ENCODE measurements around the gene RFX6. TPM values are rescaled to one million over a fixed set of nuclear protein-coding genes. Genes with fewer than 3 reads are reported as not detected.

Gene RFX6
- total RNA-seq, 2 experiments from 2014 or later: not detected

- CTCF ChIA-PET: interaction anchor here (1.2 kb wide), 1 partner anchor 25 kb away, joined by 3 read pairs; no protein-coding TSS in a partner anchor
- no peaks in the 10 kb centered on the region for H3K36me3 Mint-ChIP-seq (ENCODE audit: low read depth)
Observed at GRCh38 chr6:116922853-116923548, 46.0 kb downstream of the RFX6 start.

GRCh38 chr6:116924245-116924644 is 47.2 kb downstream of the RFX6 start:
- Mint-ChIP-seq H3K4me3 (no peak overlapping the region), H3K27ac (no peak overlapping the region), H3K9me3 (ENCODE audit: low read depth) (no peaks in the 10 kb centered on the region), H3K27me3 (no peaks in the 10 kb centered on the region), H3K4me1 (no peaks in the 10 kb centered on the region), H3K36me3 (ENCODE audit: low read depth) (no peaks in the 10 kb centered on the region)
- DNase-seq: no peak
- no peak for ATAC-seq
- POLR2A ChIA-PET: no interaction called here
- CTCF ChIA-PET: interaction anchor here (1.2 kb wide), 1 partner anchor 24 kb away, joined by 3 read pairs; no protein-coding TSS in a partner anchor
- intact Hi-C loops (cut with DNase I, micrococcal nuclease): no loop called here

More at GRCh38 chr6:116922853-116923548, 46.0 kb downstream of the RFX6 start:
- intact Hi-C loops (cut with DNase I, micrococcal nuclease): no loop called here
- H3K4me1 Mint-ChIP-seq: no peaks in the 10 kb centered on the region
- H3K27ac Mint-ChIP-seq: no peak overlapping the region
- H3K9me3 Mint-ChIP-seq (ENCODE audit: low read depth): no peaks in the 10 kb centered on the region
- POLR2A ChIA-PET: no interaction called here
- H3K4me3 Mint-ChIP-seq: no peak overlapping the region
- DNase-seq: no peak
- no peak for ATAC-seq
- no peaks in the 10 kb centered on the region for H3K27me3 Mint-ChIP-seq

- H3K27ac Mint-ChIP-seq: no peak overlapping the region
- DNase-seq (no peak), ATAC-seq (no peak)
- no peaks in the 10 kb centered on the region for H3K27me3 Mint-ChIP-seq
- CTCF ChIA-PET: no interaction called here
- no peaks in the 10 kb centered on the region for H3K9me3 Mint-ChIP-seq (ENCODE audit: low read depth)
- no peaks in the 10 kb centered on the region for H3K36me3 Mint-ChIP-seq (ENCODE audit: low read depth)
- no peaks in the 10 kb centered on the region for H3K4me1 Mint-ChIP-seq
- intact Hi-C loops (cut with DNase I, micrococcal nuclease): no loop called here
- no peak overlapping the region for H3K4me3 Mint-ChIP-seq
- POLR2A ChIA-PET: no interaction called here
Observed at GRCh38 chr6:116925088-116925794, 48.2 kb downstream of the RFX6 start.

GRCh38 chr6:116928677-116929076 is 51.6 kb downstream of the RFX6 start:
- ChIA-PET POLR2A (no interaction called here), CTCF (no interaction called here)
- H3K27me3 Mint-ChIP-seq: no peaks in the 10 kb centered on the region
- no peak for DNase-seq
- intact Hi-C loops (cut with DNase I, micrococcal nuclease): no loop called here
- ATAC-seq: no peak
- H3K27ac Mint-ChIP-seq: no peak overlapping the region
- H3K4me1 Mint-ChIP-seq: no peaks in the 10 kb centered on the region
- no peaks in the 10 kb centered on the region for H3K9me3 Mint-ChIP-seq (ENCODE audit: low read depth)
- no peaks in the 10 kb centered on the region for H3K36me3 Mint-ChIP-seq (ENCODE audit: low read depth)
- H3K4me3 Mint-ChIP-seq: no peak overlapping the region

- Mint-ChIP-seq H3K9me3 (ENCODE audit: low read depth) (no peaks in the 10 kb centered on the region), H3K27me3 (no peaks in the 10 kb centered on the region), H3K4me1 (no peaks in the 10 kb centered on the region), H3K27ac (no peak overlapping the region), H3K4me3 (no peak overlapping the region), H3K36me3 (ENCODE audit: low read depth) (no peaks in the 10 kb centered on the region)
- ATAC-seq (no peak), DNase-seq (no peak)
- intact Hi-C loops (cut with DNase I, micrococcal nuclease): no loop called here
- ChIA-PET CTCF (no interaction called here), POLR2A (no interaction called here)
Observed at GRCh38 chr6:116929825-116930224, 52.8 kb downstream of the RFX6 start.

GRCh38 chr6:116931456-116931855 is 54.4 kb downstream of the RFX6 start:
- ChIA-PET CTCF (interaction anchor here (1.2 kb wide), 1 partner anchor 11 kb away, joined by 3 read pairs; no protein-coding TSS in a partner anchor), POLR2A (no interaction called here)
- no peak overlapping the region for H3K4me3 Mint-ChIP-seq
- H3K9me3 Mint-ChIP-seq (ENCODE audit: low read depth): no peaks in the 10 kb centered on the region
- H3K27me3 Mint-ChIP-seq: no peaks in the 10 kb centered on the region
- intact Hi-C loops (cut with DNase I, micrococcal nuclease): no loop called here
- H3K36me3 Mint-ChIP-seq (ENCODE audit: low read depth): no peaks in the 10 kb centered on the region
- no peak for ATAC-seq
- H3K4me1 Mint-ChIP-seq: no peaks in the 10 kb centered on the region
- no peak overlapping the region for H3K27ac Mint-ChIP-seq
- no peak for DNase-seq

GRCh38 chr6:116932496-116932895 is 55.5 kb downstream of the RFX6 start:
- ATAC-seq (no peak), DNase-seq (no peak)
- H3K36me3 Mint-ChIP-seq (ENCODE audit: low read depth): no peaks in the 10 kb centered on the region
- intact Hi-C loops (cut with DNase I, micrococcal nuclease): no loop called here
- no peak overlapping the region for H3K4me3 Mint-ChIP-seq
- H3K27ac Mint-ChIP-seq: no peak overlapping the region
- H3K27me3 Mint-ChIP-seq: no peaks in the 10 kb centered on the region
- no peaks in the 10 kb centered on the region for H3K4me1 Mint-ChIP-seq
- ChIA-PET CTCF (interaction anchor here (1.2 kb wide), 1 partner anchor 10 kb away, joined by 3 read pairs; no protein-coding TSS in a partner anchor), POLR2A (no interaction called here)
- no peaks in the 10 kb centered on the region for H3K9me3 Mint-ChIP-seq (ENCODE audit: low read depth)

- Mint-ChIP-seq H3K4me1 (no peaks in the 10 kb centered on the region), H3K4me3 (no peak overlapping the region), H3K36me3 (ENCODE audit: low read depth) (no peaks in the 10 kb centered on the region), H3K27ac (no peak overlapping the region), H3K9me3 (ENCODE audit: low read depth) (no peaks in the 10 kb centered on the region), H3K27me3 (no peaks in the 10 kb centered on the region)
- intact Hi-C loops (cut with DNase I, micrococcal nuclease): no loop called here
- ATAC-seq (no peak), DNase-seq (no peak)
- ChIA-PET CTCF (no interaction called here), POLR2A (no interaction called here)
Observed at GRCh38 chr6:116933485-116933884, 56.4 kb downstream of the RFX6 start.

GRCh38 chr6:116938305-116938704 is 61.3 kb downstream of the RFX6 start:
- ChIA-PET POLR2A (no interaction called here), CTCF (no interaction called here)
- Mint-ChIP-seq H3K4me3 (no peak overlapping the region), H3K36me3 (ENCODE audit: low read depth) (no peaks in the 10 kb centered on the region), H3K27ac (no peak overlapping the region), H3K27me3 (no peaks in the 10 kb centered on the region), H3K9me3 (ENCODE audit: low read depth) (no peaks in the 10 kb centered on the region), H3K4me1 (no peaks in the 10 kb centered on the region)
- intact Hi-C loops (cut with DNase I, micrococcal nuclease): no loop called here
- DNase-seq (no peak), ATAC-seq (no peak)

GRCh38 chr6:116941727-116942126 is 64.7 kb downstream of the RFX6 start:
- no peaks in the 10 kb centered on the region for H3K9me3 Mint-ChIP-seq (ENCODE audit: low read depth)
- no peaks in the 10 kb centered on the region for H3K36me3 Mint-ChIP-seq (ENCODE audit: low read depth)
- ChIA-PET POLR2A (no interaction called here), CTCF (interaction anchor here (1.2 kb wide), 1 partner anchor 10 kb away, joined by 3 read pairs; no protein-coding TSS in a partner anchor)
- peaks cover 5% of the 10 kb centered on the region for H3K27me3 Mint-ChIP-seq
- intact Hi-C loops (cut with DNase I, micrococcal nuclease): no loop called here
- DNase-seq: no peak
- no peak for ATAC-seq
- no peak overlapping the region for H3K4me3 Mint-ChIP-seq
- no peaks in the 10 kb centered on the region for H3K4me1 Mint-ChIP-seq
- H3K27ac Mint-ChIP-seq: no peak overlapping the region

GRCh38 chr6:116945809-116946208 is 68.8 kb downstream of the RFX6 start:
- no peak overlapping the region for H3K4me3 Mint-ChIP-seq
- no peaks in the 10 kb centered on the region for H3K4me1 Mint-ChIP-seq
- H3K36me3 Mint-ChIP-seq (ENCODE audit: low read depth): no peaks in the 10 kb centered on the region
- peaks cover 5% of the 10 kb centered on the region for H3K27me3 Mint-ChIP-seq
- H3K27ac Mint-ChIP-seq: no peak overlapping the region
- DNase-seq: no peak
- CTCF ChIA-PET: no interaction called here
- no peak for ATAC-seq
- intact Hi-C loops (cut with DNase I, micrococcal nuclease): no loop called here
- POLR2A ChIA-PET: no interaction called here
- H3K9me3 Mint-ChIP-seq (ENCODE audit: low read depth): no peaks in the 10 kb centered on the region

All from activated CD4-positive, alpha-beta T cell treated with anti-CD3 and anti-CD28 coated beads for 36 hours (primary cell).